Activated naive CD4-positive, alpha-beta T cell treated with anti-CD3 and anti-CD28 coated beads for 36 hours (primary cell): ENCODE data around the gene ZFAND2B. TPM values are rescaled to one million over a fixed set of nuclear protein-coding genes. Genes with fewer than 3 reads are reported as not detected.
A peak's percentile ranks its signal among the peaks of the same experiment; 100 is the strongest.

Experiments
- CTCF ChIA-PET: fragments of 350-600 bp; sonication (Branson Sonifier 250); formaldehyde crosslinking; loops from one replicate; lab custom pipeline; 2021; ENCODE audit warnings: antibody characterized with exemption; lab: Charles Lee
- DNase-seq: peaks from one replicate; pipeline ENCODE4 v3.0.0-alpha.2; 2020
- H3K27ac Mint-ChIP-seq: one replicate; pipeline ENCODE4 v1.8.0; 2021; ENCODE audit warnings: mild to moderate bottlenecking, mixed read lengths
- H3K27me3 Mint-ChIP-seq: one replicate; pipeline ENCODE4 v1.8.0; 2021; ENCODE audit warnings: low read depth, mixed read lengths
- H3K36me3 Mint-ChIP-seq: one replicate; pipeline ENCODE4 v1.8.0; 2021; ENCODE audit warnings: low read depth, mixed read lengths
- H3K4me1 Mint-ChIP-seq: one replicate; pipeline ENCODE4 v1.8.0; 2021; ENCODE audit warnings: low read depth, mixed read lengths
- H3K4me3 Mint-ChIP-seq: one replicate; pipeline ENCODE4 v1.8.0; 2021; ENCODE audit warnings: mild to moderate bottlenecking, moderate library complexity, mixed read lengths
- H3K9me3 Mint-ChIP-seq: one replicate; pipeline ENCODE4 v1.8.0; 2021; ENCODE audit warnings: mixed read lengths
- intact Hi-C: fragments of 100-400 bp; cut with micrococcal nuclease; formaldehyde crosslinking; loops from one replicate; pipeline ENCODE4 v1.15.1; 2023
- total RNA-seq, 2 experiments: library from RNA; stranded (reverse); gene quantifications; one replicate each; pipeline ENCODE4 v1.2.3, GENCODE V29; 2021

The ZFAND2B gene
- total RNA-seq, 2 experiments from 2014 or later = 32.6 to 33.6 TPM

DNA sequence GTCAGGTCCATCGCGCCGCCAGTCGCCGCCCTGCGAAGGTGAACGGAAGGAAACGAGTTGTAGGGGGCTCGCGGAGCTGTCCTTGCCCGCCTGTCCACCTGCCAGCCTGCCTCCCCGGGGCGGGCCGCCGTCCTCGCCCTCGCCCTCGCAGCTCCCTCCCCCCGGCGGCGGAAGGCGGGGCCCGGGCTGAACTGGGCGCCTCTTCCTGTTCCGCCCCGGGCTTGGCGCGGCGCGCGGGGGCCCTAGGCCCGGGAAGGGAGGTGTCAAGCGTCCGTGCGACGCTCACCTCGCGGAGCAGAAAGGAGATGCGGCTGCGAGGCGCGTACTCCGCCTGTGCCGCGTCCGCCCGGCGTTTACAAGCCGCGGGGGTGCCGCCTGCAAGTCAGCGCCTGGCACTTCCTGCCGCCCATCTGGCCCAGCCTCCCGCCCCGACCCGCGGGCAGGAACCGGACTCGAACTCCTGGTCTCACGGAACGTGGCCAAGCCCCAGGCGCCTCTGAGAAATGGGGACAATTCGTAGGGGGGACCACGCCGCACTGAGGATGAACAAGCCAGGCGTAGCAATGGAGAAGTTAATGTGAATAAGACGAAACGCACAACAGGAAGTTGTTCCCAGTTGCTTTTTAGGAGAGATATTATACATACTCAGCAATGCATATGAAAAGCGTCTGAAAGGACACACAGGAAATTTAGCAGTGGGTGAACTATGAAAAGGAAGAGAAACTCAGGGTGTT lies 29.6 kb upstream of the ZFAND2B start, which contains the start of gene CNPPD1:
TSS of gene CNPPD1 (minus strand) at position 108 of the 734 bp plus-strand sequence. CDS start at position 11, 97 bp downstream.
- Mint-ChIP-seq H3K4me3 (peak within 1 kb of the TSS; percentile 94), H3K27ac (peak within 1 kb of the TSS; percentile 98), H3K27me3 (no peaks in the 10 kb centered on the region), H3K36me3 (peaks cover 24% of the 10 kb centered on the region), H3K4me1 (peaks cover 50% of the 10 kb centered on the region), H3K9me3 (no peaks in the 10 kb centered on the region)
- CTCF ChIA-PET = interaction anchor here (0.8 to 8.9 kb wide), 13 partner anchors 11 to 289 kb away, joined by 3 to 67 read pairs (median 5); partner anchors contain the start of genes GLB1L, NHEJ1, STK16 and ZFAND2B
- intact Hi-C loops = loop anchor here (1.0 to 10.0 kb wide), 13 partner anchors 17 to 960 kb away; partner anchors contain the start of genes ANKZF1, ARPC2, ATG9A and CHPF
- DNase-seq = peak; percentile 86

DNA sequence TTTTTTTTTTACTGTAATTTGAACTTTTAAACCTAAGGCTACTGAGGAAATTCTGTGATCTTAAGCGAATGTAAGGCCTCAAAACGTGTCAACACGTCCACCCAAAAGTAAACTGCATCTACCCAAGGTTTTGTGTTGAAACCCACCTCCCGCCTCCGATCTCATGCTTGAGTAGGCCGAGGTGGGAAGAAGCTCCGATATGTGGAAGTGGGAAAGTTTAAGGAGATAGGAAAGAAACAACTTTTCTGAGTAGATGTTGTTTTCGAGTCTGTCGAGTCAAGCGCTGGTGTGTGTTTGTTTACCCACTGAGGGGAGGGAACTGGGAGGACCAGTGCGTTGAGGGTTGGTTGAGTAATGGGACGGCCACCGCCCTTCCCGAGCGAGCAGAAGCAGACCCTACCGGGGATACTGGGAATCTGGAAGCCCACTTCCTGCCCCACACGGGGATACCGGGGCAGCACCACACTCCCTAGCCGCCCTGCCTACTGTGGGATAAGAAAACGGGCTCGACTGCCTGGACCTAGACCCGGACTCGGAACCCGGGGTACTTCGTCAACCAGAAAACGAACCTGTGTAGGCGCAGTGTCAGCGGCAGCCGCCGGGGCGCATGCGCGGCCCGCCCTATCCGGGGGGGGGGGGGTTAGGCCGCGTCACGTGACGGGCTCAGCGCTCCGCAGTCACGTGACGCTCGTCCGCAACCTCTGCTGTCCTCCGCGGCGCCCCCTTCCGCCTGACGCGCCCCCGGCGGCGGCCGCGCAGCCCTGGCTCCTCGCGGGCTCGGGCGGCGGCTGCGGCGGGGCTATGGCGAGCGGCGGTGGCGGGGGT lies 28.8 kb upstream of the ZFAND2B start, which contains the start of gene RETREG2:
TSS of gene RETREG2 (plus strand) at position 724 of the 825 bp plus-strand sequence. CDS start at position 802, 78 bp downstream.
- CTCF ChIA-PET = interaction anchor here (8.9 kb wide), 1 partner anchor 19 kb away, joined by 67 read pairs; the partner anchor contains the start of gene NHEJ1
- peaks cover 24% of the 10 kb centered on the region for H3K36me3 Mint-ChIP-seq
- peaks cover 58% of the 10 kb centered on the region for H3K4me1 Mint-ChIP-seq
- peak within 1 kb of the TSS; percentile 94 for H3K4me3 Mint-ChIP-seq
- peak; percentile 78 for DNase-seq
- no peaks in the 10 kb centered on the region for H3K9me3 Mint-ChIP-seq
- intact Hi-C loops = loop anchor here (1.0 to 10.0 kb wide), 15 partner anchors 10 to 961 kb away; partner anchors contain the start of genes ANKZF1, ARPC2, ATG9A and CHPF
- peak within 1 kb of the TSS; percentile 98 for H3K27ac Mint-ChIP-seq
- H3K27me3 Mint-ChIP-seq = no peaks in the 10 kb centered on the region

DNA sequence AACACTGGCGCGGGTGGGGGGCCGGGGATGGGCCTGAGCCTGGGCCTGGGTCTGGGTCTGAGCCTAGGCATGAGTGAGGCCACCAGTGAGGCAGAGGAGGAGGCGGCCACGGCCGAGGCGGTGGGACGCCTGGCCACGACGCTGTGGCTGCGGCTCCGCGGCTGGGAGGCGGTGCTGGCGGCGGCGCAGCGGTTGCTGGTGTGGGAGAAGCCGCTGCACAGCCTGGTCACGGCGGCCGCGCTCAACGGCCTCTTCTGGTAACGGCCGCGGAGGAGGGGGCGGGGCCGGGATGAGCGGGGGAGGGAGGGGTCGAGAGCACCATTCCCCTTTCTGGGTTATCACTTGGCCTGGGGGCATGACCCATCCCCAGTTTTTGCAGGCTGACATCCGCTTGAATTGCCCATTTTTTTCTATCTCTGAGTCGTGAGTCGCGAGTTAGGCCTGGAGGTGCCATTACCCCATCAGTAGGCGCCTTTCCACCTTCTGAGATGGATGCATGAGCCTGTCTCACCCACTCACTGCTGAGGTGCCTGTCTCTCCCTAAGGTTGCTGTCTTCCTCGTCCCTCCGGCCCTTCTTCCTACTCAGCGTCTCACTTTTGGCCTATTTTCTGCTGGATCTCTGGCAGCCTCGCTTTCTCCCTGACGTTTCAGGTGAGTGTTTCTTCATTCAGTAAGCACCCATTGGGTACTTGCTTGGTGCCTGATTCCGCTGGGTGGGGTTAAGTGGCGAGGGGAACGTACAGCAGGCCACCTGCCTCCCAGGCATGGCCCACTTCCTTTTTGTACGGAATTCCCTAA lies 28.0 kb upstream of the ZFAND2B start:
- CTCF ChIA-PET = interaction anchor here (0.9 kb wide), 1 partner anchor 21 kb away, joined by 3 read pairs; no protein-coding TSS in a partner anchor
- peak; percentile 43 for DNase-seq
- H3K27ac Mint-ChIP-seq = peak overlapping the region; percentile 75
- H3K36me3 Mint-ChIP-seq = peaks cover 27% of the 10 kb centered on the region
- H3K27me3 Mint-ChIP-seq = no peaks in the 10 kb centered on the region
- no peaks in the 10 kb centered on the region for H3K9me3 Mint-ChIP-seq
- peak overlapping the region; percentile 94 for H3K4me3 Mint-ChIP-seq
- peaks cover 58% of the 10 kb centered on the region for H3K4me1 Mint-ChIP-seq
- intact Hi-C loops = loop anchor here (1.0 to 10.0 kb wide), 5 partner anchors 9 to 774 kb away; partner anchors contain the start of genes CHPF, TMEM198 and WNT10A

DNA sequence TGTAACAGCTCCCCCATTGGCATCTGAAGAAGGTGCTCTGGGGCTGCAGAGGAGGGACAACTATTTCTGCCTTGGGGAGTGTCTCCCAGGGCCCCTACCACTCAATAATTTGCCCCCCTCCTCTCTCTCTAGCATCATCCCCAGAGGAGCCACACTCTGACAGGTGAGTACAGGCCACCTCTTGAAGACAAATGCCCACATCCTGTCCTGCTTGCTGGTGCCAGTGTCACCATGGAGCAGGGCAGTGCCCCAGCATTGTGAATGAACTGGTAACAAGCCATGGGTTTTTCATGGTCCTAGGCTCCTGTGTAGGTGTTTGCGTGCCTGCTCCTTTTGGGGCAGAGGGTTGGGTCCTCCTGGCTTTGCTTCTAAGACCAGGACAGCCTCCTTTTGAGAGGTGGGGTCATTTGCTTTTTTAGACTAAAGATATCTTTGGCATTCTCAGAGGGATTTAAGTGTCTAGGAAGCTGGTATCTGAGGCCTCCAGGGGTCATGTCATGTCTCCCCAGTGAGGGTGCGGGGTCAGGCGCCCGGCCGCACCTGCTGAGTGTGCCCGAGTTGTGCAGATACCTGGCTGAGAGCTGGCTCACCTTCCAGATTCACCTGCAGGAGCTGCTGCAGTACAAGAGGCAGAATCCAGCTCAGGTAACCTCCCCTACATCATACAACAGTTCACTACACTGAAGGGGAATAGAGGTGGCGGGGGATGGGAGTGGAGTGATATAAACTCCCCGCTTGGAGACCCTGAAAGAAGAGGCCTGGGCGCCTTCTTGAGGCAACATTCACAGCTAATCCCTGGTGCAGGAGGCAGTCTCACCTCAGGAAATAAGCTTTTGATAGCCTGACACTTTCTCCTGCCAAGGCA lies 26.7 kb upstream of the ZFAND2B start:
- no peak for DNase-seq
- Mint-ChIP-seq H3K4me1 (peaks cover 48% of the 10 kb centered on the region), H3K9me3 (no peaks in the 10 kb centered on the region), H3K27me3 (no peaks in the 10 kb centered on the region), H3K4me3 (no peak overlapping the region), H3K36me3 (peaks cover 24% of the 10 kb centered on the region), H3K27ac (no peak overlapping the region)
- CTCF ChIA-PET = interaction anchor here (0.6 to 1.0 kb wide), 7 partner anchors 10 to 115 kb away, joined by 3 to 4 read pairs (median 3); partner anchors contain the start of genes SLC23A3 and ZFAND2B
- intact Hi-C loops = loop anchor here (5.0 to 10.0 kb wide), 3 partner anchors 298 to 775 kb away; partner anchors contain the start of genes CHPF, TMEM198 and WNT10A

DNA sequence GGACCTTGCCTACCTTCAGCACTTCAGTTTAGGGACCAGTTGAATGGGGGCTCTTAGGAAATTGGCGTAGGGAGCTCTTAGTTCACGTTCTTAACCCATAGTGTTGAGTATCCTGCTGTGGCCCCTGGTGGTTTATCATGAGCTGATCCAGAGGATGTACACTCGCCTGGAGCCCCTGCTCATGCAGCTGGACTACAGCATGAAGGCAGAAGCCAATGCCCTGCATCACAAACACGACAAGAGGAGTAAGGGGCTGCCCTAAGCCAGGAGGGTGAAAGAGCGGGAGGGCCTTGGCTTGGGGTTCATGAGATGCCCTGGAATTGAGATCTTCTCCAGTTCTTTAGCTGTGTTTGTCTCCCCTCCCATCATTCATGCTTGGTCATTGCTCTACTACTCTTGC lies 25.6 kb upstream of the ZFAND2B start:
- H3K36me3 Mint-ChIP-seq = peaks cover 30% of the 10 kb centered on the region
- H3K9me3 Mint-ChIP-seq = no peaks in the 10 kb centered on the region
- DNase-seq = no peak
- H3K27ac Mint-ChIP-seq = peak overlapping the region; percentile 76
- no peaks in the 10 kb centered on the region for H3K27me3 Mint-ChIP-seq
- intact Hi-C loops = no loop called here
- H3K4me1 Mint-ChIP-seq = peaks cover 37% of the 10 kb centered on the region
- CTCF ChIA-PET = interaction anchor here (0.7 to 2.8 kb wide), 4 partner anchors 10 to 114 kb away, joined by 3 to 14 read pairs (median 6); partner anchors contain the start of genes SLC23A3 and ZFAND2B
- no peak overlapping the region for H3K4me3 Mint-ChIP-seq

DNA sequence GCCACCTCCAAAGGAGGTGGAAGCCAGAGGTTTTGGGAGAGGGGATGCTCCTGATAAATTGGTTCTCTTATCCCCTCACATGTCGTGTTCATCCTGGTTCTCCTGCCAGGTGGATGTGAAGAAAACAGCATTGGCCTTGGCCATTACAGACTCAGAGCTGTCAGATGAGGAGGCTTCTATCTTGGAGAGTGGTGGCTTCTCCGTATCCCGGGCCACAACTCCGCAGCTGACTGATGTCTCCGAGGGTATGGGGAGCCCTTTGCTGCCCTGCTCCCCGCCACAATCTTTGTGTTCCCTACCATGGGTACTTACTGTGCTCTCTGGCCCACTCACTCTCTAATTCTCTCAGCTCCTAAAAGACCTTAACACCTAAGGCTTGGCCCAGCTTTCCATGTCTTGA lies 25.1 kb upstream of the ZFAND2B start:
- Mint-ChIP-seq H3K27me3 (no peaks in the 10 kb centered on the region), H3K36me3 (peaks cover 30% of the 10 kb centered on the region), H3K4me3 (no peak overlapping the region), H3K9me3 (no peaks in the 10 kb centered on the region), H3K27ac (peak overlapping the region; percentile 76), H3K4me1 (peaks cover 39% of the 10 kb centered on the region)
- intact Hi-C loops = no loop called here
- DNase-seq = no peak
- CTCF ChIA-PET = interaction anchor here (0.7 to 2.8 kb wide), 6 partner anchors 8 to 113 kb away, joined by 4 to 14 read pairs (median 6); partner anchors contain the start of genes SLC23A3 and ZFAND2B

DNA sequence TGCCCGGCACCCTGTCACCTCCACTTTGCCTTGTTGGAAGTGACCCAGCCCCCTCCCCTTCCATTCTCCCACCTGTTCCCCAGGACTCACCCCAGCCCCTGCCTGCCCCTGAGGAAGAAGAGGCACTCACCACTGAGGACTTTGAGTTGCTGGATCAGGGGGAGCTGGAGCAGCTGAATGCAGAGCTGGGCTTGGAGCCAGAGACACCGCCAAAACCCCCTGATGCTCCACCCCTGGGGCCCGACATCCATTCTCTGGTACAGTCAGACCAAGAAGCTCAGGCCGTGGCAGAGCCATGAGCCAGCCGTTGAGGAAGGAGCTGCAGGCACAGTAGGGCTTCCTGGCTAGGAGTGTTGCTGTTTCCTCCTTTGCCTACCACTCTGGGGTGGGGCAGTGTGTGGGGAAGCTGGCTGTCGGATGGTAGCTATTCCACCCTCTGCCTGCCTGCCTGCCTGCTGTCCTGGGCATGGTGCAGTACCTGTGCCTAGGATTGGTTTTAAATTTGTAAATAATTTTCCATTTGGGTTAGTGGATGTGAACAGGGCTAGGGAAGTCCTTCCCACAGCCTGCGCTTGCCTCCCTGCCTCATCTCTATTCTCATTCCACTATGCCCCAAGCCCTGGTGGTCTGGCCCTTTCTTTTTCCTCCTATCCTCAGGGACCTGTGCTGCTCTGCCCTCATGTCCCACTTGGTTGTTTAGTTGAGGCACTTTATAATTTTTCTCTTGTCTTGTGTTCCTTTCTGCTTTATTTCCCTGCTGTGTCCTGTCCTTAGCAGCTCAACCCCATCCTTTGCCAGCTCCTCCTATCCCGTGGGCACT lies 24.0 kb upstream of the ZFAND2B start:
- H3K27ac Mint-ChIP-seq = peak overlapping the region; percentile 76
- H3K36me3 Mint-ChIP-seq = peaks cover 24% of the 10 kb centered on the region
- CTCF ChIA-PET = interaction anchor here (1.1 to 2.8 kb wide), 8 partner anchors 9 to 116 kb away, joined by 3 to 14 read pairs (median 6); partner anchors contain the start of genes SLC23A3 and ZFAND2B
- peaks cover 48% of the 10 kb centered on the region for H3K4me1 Mint-ChIP-seq
- H3K9me3 Mint-ChIP-seq = no peaks in the 10 kb centered on the region
- DNase-seq = peak; percentile 45
- intact Hi-C loops = no loop called here
- H3K4me3 Mint-ChIP-seq = no peak overlapping the region
- H3K27me3 Mint-ChIP-seq = no peaks in the 10 kb centered on the region

DNA sequence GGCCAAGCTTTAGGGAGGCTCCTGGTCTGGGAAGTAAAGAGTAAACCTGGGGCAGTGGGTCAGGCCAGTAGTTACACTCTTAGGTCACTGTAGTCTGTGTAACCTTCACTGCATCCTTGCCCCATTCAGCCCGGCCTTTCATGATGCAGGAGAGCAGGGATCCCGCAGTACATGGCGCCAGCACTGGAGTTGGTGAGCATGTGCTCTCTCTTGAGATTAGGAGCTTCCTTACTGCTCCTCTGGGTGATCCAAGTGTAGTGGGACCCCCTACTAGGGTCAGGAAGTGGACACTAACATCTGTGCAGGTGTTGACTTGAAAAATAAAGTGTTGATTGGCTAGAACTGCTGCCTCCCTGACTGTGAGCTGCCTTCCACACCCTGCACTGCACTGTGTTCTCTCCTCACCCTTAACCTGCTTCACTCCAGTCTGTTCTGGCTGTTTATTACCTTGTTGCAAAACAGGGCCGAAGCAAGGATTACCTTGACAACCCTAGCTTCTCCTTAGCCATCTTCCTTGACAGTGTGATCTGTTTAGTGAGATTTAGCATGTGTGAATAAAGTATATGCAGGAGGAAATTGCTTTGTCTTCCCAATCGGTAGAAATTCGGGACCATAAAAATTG lies 23.3 kb upstream of the ZFAND2B start:
- H3K27ac Mint-ChIP-seq = peak overlapping the region; percentile 13
- H3K9me3 Mint-ChIP-seq = no peaks in the 10 kb centered on the region
- CTCF ChIA-PET = interaction anchor here (1.1 to 2.8 kb wide), 7 partner anchors 10 to 115 kb away, joined by 3 to 14 read pairs (median 6); partner anchors contain the start of genes SLC23A3 and ZFAND2B
- intact Hi-C loops = no loop called here
- peaks cover 22% of the 10 kb centered on the region for H3K36me3 Mint-ChIP-seq
- no peak for DNase-seq
- H3K27me3 Mint-ChIP-seq = no peaks in the 10 kb centered on the region
- no peak overlapping the region for H3K4me3 Mint-ChIP-seq
- peaks cover 49% of the 10 kb centered on the region for H3K4me1 Mint-ChIP-seq

DNA sequence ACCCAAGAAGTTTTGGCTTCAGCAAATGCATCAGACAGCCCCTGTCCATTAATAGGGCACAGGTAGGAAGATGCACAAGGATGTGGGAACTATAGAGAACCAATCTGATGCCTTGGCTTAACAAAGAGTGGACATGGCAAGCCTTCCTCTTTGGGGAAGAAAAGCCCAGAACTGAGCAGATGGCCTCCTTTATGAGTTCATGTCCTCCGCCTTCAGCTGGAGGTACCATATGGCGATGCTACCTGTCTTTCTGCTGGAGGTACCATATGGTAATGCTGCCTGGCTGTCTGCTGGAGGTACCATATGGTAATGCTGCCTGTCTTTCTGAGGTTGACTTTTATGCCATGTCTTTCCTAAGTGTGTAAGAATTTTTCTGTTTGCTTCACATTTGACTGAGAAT lies 22.5 kb upstream of the ZFAND2B start:
- peak overlapping the region; percentile 32 for H3K27ac Mint-ChIP-seq
- no peak for DNase-seq
- no peaks in the 10 kb centered on the region for H3K27me3 Mint-ChIP-seq
- CTCF ChIA-PET = no interaction called here
- no peak overlapping the region for H3K4me3 Mint-ChIP-seq
- peaks cover 22% of the 10 kb centered on the region for H3K36me3 Mint-ChIP-seq
- intact Hi-C loops = no loop called here
- H3K9me3 Mint-ChIP-seq = no peaks in the 10 kb centered on the region
- H3K4me1 Mint-ChIP-seq = peaks cover 47% of the 10 kb centered on the region
